ENCODE measurements around the gene INTS6. TPM values are rescaled to one million over a fixed set of nuclear protein-coding genes. Genes with fewer than 3 reads are reported as not detected.

Gene INTS6
- total RNA-seq, 1 donor from 2014 or later: 44.5 TPM

- no peak for DNase-seq (ENCODE audit: low read depth)
- TF ChIP-seq, protein P1, sequence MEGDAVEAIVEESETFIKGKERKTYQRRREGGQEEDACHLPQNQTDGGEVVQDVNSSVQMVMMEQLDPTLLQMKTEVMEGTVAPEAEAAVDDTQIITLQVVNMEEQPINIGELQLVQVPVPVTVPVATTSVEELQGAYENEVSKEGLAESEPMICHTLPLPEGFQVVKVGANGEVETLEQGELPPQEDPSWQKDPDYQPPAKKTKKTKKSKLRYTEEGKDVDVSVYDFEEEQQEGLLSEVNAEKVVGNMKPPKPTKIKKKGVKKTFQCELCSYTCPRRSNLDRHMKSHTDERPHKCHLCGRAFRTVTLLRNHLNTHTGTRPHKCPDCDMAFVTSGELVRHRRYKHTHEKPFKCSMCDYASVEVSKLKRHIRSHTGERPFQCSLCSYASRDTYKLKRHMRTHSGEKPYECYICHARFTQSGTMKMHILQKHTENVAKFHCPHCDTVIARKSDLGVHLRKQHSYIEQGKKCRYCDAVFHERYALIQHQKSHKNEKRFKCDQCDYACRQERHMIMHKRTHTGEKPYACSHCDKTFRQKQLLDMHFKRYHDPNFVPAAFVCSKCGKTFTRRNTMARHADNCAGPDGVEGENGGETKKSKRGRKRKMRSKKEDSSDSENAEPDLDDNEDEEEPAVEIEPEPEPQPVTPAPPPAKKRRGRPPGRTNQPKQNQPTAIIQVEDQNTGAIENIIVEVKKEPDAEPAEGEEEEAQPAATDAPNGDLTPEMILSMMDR (IDR thresholded peaks at IDR 0.05; ENCODE audit: insufficient read depth, low read length, severe bottlenecking): no peak
- H3K36me3 ChIP-seq (ENCODE audit: control insufficient read depth, insufficient read depth, low read length): peaks cover 3% of the 10 kb centered on the region
- H3K4me3 ChIP-seq (ENCODE audit: low read depth, low read length): no peak overlapping the region
- no peak for FAIRE-seq
- no peaks in the 10 kb centered on the region for H3K27me3 ChIP-seq (ENCODE audit: control insufficient read depth, insufficient read depth, low read length)
These were observed 93.5 kb downstream of the INTS6 start for GRCh38 chr13:51359352-51359751.

GRCh38 chr13:51357928-51358595 lies 94.8 kb downstream of the INTS6 start:
- FAIRE-seq (no peak), DNase-seq (ENCODE audit: low read depth) (no peak)
- H3K27me3 ChIP-seq (ENCODE audit: control insufficient read depth, insufficient read depth, low read length): no peaks in the 10 kb centered on the region
- H3K4me3 ChIP-seq (ENCODE audit: low read depth, low read length): no peak overlapping the region
- peaks cover 3% of the 10 kb centered on the region for H3K36me3 ChIP-seq (ENCODE audit: control insufficient read depth, insufficient read depth, low read length)
- TF ChIP-seq, protein P1 (IDR thresholded peaks at IDR 0.05; ENCODE audit: insufficient read depth, low read length, severe bottlenecking): no peak

DNA sequence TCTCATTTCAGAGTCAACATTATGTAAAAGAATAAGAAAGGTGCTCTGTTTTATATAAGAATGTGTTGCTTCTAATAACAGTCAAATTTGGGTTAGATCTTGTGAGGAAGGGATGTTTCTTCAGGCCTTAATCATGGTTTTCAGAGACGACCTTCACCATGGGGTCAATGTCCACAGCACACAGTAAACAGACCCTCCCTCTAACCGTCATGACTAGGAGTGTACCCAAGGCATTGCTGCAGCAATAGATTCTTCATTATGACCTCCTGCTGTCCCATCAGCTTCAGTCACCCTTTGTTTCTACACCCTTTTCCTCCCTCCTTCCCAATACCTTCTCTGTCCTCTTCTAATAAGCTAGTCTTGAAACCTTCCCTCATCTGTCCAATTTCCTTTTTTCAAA lies 97.6 kb downstream of the INTS6 start:
- no peaks in the 10 kb centered on the region for H3K27me3 ChIP-seq (ENCODE audit: control insufficient read depth, insufficient read depth, low read length)

GRCh38 chr13:51349016-51349415 lies 103.8 kb downstream of the INTS6 start:
- Histone ChIP-seq H3K27me3 (ENCODE audit: control insufficient read depth, insufficient read depth, low read length) (no peaks in the 10 kb centered on the region), H3K4me3 (ENCODE audit: low read depth, low read length) (no peak overlapping the region), H3K36me3 (ENCODE audit: control insufficient read depth, insufficient read depth, low read length) (no peaks in the 10 kb centered on the region)
- TF ChIP-seq, protein P1 (IDR thresholded peaks at IDR 0.05; ENCODE audit: insufficient read depth, low read length, severe bottlenecking): no peak
- no peak for FAIRE-seq
- DNase-seq (ENCODE audit: low read depth): no peak

More for the DNA sequence above, 97.6 kb downstream of the INTS6 start:
- DNase-seq (ENCODE audit: low read depth) (no peak), FAIRE-seq (no peak)
- TF ChIP-seq, protein P1 (IDR thresholded peaks at IDR 0.05; ENCODE audit: insufficient read depth, low read length, severe bottlenecking): no peak
- no peaks in the 10 kb centered on the region for H3K36me3 ChIP-seq (ENCODE audit: control insufficient read depth, insufficient read depth, low read length)
- no peak overlapping the region for H3K4me3 ChIP-seq (ENCODE audit: low read depth, low read length)

GRCh38 chr13:51348069-51348967 lies 104.5 kb downstream of the INTS6 start:
- Histone ChIP-seq H3K4me3 (ENCODE audit: low read depth, low read length) (no peak overlapping the region), H3K36me3 (ENCODE audit: control insufficient read depth, insufficient read depth, low read length) (no peaks in the 10 kb centered on the region), H3K27me3 (ENCODE audit: control insufficient read depth, insufficient read depth, low read length) (no peaks in the 10 kb centered on the region)
- TF ChIP-seq, protein P1 (IDR thresholded peaks at IDR 0.05; ENCODE audit: insufficient read depth, low read length, severe bottlenecking): no peak
- DNase-seq (ENCODE audit: low read depth): no peak
- peak; percentile 40 for FAIRE-seq

Measured in bronchial epithelial cell (primary cell).